NCI-H1105 (cell line): ENCODE data around the gene ZNF670.
"Not testable (repeated sequence)": the region's sequence is repeated elsewhere in the genome, so short reads cannot be mapped to it uniquely, and the experiment has no call there.

Experiments used
- DNase-seq: peaks from one replicate; lab custom pipeline; 2025; lab: John Stamatoyannopoulos, UW

The ZNF670 gene

DNA sequence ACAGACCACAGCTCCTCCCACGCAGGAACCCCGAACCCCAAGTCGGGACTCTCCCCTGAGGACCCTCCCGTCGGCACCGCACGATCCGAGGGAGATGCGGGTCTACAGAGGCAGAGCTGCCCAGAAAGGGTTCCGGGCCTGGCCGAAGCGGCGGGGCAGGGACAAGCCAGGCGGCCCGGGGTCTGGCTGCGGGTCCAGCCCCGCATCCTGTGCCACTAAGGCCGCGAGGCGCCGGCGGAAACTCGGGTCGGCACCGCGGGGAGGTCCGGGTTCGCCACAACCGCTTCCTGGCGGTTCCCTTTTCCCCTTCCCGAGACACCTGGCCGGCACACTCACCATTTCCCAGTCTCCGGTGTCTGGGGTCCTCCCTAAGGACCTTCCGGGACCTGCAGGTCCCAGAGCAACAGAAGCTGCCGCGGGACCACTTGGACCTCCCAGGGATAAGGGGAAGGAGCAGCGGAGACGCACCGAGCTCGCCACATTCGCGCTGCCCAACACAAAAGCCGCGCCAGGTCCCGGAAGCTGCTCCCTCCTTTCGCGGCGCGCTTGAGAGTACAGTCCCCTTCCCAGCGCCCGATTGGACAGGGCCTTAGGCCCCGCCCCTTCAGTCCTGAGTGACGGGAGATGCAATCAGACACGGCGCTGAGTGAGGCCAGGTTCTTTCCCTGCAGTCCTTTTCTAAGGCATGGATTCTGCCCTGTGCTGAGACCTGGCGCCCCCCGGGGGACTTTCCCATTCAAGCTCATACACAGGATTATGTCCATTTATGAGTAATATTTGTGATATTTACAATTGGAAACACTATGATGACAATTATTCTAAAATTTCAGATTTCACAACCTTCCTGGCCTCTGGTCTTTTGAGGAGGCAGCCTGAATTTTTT, at the start of gene ZNF670:
Gene ZNF670, minus strand, starts transcription at position 554 of the 883 bp plus-strand sequence. Its CDS starts 215 bp downstream, at position 339.
- peak; percentile 86 for DNase-seq

DNA sequence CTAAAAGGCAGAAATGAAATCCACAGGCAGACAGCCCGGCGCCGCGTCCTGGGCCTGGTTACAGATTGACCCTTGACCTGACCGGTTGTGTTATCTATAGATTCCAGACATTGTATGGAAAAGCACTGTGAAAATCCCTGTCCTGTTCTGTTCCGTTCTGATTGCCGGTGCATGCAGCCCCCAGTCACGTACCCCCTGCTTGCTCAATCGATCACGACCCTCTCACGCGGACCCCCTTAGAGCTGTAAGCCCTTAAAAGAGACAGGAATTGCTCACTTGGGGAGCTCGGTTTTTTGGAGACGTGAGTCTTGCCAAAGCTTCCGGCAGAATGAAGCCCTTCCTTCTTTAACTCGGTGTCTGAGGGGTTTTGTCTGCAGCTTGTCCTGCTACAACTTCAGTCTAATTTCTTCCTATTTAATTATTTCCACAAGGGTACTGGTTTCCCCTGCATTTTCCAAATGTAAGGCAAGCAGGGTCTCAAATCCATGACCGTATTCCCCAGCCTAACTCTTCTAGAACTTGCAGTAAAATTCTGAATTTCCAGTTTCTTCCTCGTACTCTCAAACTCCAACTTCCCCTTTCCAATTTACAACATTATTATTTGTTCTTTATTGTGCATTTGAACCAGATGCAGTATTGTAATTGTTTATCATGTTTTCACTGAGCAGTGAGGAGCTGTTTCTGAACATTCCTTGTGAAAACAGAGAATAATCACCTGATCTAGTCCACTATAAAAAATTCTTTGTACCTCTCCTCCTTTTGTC, 49.1 kb upstream of the ZNF670 start:
- DNase-seq = not testable (repeated sequence)

DNA sequence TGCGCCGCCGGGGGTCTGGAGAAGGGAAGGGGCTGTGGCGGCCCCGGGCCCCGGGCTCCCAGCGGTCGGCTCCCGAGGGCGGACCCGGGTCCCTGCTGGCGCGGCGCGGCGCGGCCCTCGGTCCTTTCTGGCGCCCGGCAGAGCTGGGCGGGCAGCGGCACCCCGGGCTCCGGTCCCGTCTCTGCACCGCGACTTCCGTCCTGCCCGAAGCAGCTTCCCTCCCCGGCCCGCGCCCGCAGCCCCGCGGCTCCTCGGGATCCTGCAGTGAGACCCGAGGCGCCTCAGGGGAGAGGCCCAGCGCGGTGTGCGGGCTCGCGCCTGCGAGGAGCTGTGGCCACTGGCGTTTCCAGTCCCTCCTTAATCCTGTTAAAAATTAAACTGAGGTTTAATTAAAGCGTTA, 48.0 kb upstream of the ZNF670 start:
- DNase-seq = not testable (repeated sequence)

DNA sequence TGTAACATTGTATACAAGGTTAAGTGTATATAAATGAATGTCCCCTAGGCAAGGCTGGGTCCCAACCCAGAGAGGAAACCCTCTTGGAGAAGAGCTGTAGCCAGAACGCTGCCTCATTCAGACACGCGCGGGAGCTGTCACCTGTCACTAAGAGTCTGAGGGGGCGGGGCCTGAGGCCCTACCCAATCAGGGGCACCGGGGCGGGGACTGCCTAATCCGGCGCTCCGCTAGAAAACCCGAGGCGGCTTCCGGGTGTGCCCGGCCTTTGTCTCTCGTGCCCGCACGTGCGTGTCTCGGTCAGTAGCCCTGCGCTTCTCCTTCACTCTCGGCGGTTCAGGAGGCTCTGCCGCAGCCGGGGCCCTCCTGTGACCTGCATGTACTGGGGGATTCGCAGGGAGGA, 47.6 kb upstream of the ZNF670 start:
- DNase-seq = not testable (repeated sequence)

DNA sequence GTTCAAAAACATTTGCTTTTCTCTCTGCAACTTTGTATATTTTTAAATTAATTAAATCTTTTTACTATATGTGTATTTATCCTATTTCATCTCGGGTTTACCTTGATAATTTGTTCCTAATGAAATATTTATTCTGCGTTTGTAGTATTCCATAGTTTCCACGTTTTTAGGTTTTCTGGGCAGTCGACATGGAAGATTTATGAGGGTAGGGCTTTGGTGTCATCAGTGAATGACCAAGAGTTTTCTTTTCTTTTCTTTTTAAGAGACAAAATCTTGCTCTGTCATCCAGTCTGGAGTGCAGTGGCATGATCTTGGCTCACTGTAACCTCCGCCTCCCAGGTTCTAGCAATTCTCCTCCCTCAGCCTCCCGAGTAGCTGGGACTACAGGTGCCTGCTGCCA, 42.8 kb upstream of the ZNF670 start:
- DNase-seq = no peak

DNA sequence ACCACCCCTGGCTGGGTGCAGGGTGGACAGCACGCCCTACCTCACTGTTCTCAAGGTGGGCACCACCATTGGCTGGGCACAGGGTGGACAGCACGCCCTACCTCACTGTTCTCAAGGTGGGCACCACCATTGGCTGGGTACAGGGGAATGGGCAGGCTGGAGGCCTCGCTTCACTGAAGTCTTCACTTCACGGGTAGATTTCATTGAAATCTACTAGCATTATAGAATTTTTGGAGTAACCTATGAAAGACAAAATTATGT, 41.7 kb upstream of the ZNF670 start:
- DNase-seq = not testable (repeated sequence)

DNA sequence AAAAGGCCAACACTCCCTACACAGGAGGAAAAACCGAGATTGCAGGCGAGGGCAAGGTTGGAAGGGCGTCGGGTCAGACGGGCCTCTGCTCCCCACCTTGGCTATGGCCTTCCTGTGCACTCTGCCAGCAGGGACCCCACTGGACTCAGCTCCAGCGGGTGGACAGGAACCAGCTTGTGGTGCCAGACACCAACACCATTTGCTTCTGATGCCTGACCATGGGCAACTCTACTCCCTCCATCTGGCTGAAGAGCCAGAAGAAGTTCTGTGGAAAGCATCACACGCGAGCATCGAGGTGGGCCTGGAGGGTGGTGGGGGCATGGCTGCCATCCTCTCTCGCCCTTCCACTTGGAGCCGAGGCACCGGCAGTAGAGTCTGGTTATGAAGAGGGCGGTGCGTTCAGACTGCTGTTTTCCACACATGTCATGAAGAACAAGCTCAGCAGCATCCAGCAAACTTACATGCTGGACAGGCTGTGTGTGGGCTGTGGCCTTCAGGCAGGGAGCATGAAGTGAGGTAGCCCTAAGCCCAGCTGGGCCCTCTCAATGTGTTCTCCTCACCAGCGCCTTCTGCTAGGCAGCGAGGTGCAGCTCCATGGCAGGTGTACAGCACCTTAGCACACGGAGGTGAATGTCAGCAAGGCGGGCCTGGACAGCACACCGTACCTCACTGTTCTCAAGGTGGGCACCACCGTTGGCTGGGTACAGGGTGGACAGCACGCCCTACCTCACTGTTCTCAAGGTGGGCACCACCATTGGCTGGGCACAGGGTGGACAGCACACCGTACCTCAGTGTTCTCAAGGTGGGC, 41.2 kb upstream of the ZNF670 start:
- no peak for DNase-seq

DNA sequence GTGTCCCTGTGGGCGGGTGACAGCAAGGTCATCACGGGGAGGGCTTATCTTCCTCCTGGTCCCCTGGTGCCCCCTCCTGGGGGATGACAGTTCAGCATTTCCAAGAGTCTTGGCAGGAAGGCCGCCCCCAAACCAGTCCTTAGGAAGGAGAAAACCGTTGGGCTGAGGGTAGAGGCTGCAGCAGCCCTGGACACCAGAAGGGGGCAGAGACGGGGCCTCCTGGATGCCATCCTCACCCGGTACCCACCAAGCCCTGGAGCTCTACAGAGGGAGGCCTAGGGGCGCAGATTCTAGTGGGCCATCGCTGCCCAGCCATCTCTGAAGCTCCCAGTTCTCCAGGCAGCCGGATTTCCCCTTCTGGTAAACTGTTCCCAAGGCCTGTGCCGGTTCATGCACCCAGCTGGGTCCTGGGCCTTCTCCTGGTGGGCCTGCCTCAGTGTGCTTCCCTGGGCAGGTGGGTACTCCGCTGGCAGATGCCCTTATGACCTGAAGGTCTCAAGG, 40.4 kb upstream of the ZNF670 start:
- no peak for DNase-seq

DNA sequence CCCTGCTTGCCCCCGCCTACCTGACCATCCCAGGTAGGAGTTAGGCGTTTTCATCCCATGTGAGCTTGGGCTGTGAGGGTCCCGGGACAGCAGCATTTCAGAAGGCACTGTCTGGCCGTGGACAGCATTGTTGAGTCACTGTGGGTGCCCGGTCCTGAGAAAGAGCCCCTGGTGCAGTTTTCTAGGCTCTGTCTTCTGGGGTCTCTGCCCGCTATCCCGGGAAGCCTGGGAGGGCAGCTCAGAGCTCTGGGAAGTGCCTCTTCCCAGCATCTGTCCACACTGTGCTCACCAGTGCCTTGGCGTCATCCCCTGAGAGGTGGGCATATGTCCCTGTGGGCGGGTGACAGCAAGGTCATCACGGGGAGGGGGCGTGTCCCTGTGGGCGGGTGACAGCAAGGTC, 36.9 kb upstream of the ZNF670 start:
- DNase-seq = no peak

DNA sequence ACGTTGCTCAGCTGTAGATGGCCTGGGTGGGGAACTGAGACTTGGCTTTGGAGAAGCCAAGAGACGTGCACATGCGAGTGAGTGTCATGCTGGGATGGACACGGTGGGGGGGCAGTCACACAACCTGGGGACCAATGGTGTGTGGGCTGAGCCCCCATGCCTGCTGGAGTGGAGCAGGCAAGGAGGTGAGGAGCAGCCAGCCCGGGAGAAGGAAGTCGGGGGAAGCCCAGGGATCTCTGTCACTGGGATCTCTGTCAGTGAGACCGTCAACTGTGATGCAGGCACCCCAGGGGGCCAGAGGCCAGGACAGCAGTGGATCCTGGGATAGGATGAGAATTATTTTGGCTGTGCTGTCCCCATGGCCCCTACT, 36.5 kb upstream of the ZNF670 start:
- DNase-seq = no peak

DNA sequence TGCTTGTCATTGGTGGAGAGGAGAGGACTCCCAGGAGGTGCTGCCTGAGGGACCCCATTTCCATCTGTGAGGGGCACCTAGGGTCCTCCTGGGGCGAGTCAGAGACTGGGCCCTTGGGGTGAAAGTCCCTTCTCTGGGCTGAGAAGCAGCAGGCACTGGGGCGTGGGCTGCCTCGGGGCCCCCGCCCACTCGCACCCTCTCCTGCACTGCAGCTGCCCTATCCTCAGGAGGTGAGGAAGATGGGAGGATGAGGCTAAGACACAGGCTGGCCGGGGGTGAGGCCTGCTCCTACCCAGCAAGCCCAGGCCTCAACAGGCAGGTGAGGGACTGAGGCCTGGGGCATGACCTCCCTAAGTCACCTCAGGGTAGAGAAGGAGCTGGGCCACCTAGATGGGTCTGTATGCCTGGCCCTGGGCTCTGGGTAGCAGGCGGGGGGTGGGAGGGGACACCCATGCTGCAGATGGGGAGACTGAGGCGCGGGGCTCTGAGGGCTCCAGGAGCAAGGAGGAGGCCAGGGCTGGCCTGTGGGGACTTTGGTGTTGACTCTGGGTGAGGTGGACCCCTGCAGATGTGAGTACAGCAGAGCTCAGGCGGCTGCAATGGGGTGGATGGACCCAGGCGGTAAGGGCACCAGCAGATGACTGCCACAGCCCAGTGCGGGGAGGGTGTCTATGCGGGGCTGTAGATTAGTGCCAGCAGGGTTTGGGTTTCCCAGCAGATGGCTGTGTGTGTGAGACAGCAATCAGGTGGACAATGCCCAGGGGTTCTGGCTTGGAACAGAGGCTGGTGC, 35.9 kb upstream of the ZNF670 start:
- DNase-seq = no peak

DNA sequence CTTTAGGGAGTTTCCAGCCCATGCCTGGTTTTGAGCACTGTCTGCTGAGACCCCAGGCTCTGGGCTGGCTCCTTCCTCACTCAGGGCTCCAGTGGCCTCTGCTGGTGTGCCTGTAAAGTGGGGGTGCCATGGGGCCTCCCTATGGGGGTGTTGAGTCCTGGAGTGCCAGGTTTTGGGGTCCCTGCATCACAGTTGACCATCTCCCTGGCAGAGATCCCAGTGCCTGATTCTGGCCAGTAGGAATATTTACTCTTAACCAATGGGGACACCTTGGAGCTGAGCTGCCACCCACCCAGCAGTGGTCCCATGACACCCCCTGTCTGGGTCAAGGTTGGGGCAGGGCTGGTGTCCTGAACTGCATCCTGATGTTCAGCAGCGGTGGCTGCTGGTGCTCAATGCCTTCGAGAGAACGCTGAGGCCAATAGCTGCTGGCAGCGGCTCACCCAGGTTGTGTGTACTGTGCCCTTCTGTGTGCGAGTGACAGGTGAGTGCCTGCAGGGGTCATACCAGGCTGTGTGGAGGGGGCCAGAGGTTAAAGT, 35.2 kb upstream of the ZNF670 start:
- DNase-seq = no peak

DNA sequence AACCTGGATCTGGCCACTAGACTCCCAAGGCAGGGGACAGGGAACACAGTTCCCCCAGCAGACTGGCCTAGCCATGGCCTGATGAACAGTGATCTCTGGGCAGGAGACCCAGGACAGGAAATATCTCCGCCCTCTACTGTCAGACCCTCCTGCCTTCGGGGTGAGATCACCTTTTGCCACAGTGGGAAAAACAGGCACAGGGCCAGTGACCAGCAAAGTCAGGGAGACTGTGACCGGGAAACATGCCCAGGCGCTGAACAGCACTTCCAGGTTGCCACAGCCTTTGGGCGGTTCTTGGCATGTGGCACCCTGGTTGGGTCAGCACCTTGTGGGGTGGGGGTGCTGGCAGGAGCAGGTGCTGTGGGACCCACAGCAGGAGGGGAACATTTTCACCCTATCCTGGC, 34.5 kb upstream of the ZNF670 start:
- DNase-seq = no peak

DNA sequence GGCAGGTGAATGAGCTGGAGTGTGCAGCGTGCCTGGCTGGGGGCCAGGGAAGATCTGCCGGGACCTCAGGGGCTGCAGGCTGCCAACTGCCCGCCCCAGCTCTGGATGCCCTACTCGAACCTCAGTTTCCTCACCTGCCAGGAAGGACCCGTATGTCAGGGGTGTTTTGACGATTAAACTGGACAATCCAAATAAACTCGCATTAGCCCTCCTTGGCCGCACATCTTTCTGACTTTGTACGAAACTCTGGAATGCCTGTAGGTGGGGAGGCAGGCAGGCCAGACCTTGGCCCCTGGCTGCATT, 33.8 kb upstream of the ZNF670 start:
- DNase-seq = no peak

DNA sequence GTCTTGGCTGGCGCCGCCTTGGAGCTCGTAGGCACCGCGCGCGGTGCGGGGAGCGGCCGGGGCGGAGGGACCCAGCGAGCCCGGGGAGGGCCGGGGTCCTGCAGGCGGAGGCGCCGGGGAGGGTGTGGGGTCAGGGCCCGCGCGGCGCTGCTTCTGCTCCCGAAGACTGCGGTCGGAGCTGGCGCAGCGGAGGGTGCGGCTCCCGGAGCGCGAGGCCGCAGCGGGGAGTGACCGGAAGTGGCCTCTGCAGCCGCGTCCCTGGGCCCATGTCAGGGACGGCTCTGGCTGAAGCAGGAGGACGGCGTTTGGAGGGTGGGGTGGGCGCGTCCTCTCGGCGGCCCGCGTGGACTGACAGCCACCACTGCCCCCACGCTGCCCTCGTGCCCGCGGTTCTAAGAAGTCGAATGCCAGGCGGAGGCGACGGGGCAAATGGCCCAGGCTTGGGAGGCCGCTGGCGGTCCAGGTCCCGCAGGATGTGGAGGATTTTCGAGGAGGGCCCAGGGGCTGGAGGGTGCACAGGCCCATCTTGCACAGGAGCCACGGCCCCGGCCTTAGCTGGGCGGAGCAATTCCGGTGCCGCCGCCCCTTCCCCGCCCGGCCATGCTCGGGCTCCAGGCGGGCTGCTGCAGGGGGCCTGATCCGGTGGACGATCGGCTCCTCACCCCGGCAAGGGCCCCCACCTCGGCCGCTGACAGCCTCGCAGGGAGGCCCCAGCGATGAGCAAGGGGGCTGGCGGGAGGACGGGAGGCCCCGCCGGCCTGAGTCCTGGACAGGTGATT, 33.3 kb upstream of the ZNF670 start:
- DNase-seq = no peak

DNA sequence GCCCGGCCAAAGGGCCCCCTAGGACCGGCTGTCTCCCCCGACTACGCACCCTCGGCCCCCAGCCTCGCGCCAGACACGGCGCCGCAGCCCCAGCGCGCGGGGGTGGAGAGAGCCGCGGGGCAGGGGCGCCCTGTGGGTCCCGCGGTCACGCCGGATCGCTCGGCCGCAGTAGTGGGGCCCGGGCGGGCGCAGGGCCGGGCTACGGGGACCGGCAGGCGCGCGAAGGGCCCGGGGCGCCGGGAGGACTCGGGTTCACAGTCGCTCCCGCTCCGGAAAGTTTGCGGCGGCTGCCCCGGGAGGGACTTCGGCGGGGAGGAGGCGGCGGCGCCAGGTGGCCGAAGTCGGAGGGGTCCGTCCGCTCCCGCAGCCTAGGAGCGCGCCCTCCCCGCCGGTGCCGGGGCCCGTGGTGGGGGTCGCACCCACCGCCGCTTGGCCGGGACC, 32.7 kb upstream of the ZNF670 start:
- no peak for DNase-seq

DNA sequence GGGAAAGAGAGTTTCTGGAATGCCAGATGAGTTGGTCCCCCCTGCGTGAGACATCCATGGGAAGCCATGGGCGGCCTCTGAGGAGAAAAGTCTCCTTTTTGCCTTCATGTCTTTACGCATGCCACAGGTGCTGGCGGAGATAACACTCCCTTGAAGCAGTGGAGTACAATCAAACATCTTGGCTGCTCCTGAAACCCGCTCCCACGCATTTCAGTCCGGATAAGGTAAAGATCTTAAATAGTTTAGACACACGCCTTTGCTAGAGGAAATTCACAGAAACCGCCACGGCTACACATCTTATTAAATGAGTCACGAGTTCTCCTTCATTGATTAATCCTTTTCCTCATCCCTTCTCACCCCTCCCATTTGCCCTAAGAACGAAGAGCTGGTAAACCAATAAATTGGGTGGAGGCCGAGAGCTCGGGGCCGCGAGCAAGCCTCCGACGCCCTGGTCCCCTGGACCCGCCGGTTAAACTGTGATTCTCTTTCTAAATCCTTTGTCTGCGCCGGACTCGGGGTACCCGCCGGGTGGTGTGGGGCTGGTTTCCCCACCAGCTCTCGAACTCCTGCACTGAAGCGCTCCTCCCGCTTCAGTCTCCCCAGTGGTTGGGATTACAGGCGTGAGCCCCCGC, 32.1 kb upstream of the ZNF670 start:
- no peak for DNase-seq

DNA sequence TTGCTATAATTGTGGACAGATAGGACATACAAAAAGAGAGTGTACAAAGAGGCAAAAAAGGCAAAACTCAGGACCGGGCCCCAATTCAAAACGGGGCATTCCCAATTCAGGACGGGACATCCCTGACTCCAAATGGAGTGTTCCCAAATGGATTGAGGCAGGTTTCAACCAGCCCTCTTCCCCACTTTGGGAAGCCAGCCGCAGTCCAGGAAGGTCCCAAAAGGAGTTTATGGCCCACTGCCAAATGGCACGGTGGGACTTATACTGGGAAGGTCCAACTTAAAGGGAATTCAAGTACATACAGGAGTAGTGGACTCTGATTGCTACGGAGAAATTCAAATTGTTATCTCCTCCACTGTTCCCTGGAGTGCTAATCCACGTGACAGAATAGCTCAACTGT, 29.1 kb upstream of the ZNF670 start:
- DNase-seq = no peak

DNA sequence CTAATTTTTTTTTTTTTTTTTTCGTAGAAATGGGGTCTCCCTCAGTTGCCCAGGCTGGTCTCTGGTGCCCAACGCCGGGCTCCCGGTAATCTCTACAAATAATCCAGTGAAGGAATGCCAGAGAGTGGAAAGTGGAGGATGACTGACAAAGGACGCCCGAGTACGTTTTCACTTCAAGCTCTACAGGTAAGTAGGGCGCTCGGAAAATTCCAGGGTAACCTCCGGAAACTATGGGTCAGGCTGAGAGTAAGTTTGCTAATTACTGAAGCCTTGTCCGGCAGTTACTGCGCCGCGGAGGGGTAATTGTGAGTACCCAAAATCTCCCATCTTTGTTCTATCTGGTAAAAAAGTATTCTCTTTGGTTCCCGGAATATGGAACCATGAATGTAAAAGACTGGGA, 27.4 kb upstream of the ZNF670 start:
- DNase-seq = no peak

DNA sequence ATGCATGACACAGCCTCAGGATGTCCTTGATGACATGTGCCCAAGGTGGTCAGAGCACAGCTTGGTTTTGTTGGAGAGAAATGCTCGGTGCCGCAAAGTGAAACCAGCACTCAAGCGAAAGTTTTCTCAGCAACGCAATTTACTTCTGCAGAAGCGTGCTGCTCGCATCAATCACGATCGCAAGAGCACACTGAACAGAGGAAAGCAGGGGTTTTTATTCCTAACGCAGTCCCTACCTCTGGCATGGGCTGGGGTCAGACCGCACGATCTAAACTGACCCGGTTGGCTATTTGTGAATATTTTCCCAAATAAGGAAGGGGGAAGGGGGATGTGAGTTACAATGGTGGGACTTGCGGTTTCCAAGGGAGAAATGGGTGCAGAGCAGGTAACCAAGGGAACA, 26.4 kb upstream of the ZNF670 start:
- DNase-seq = no peak
